A549 treated with Mapracorat at 1 μM for 4 hours (cell line): ENCODE results near the gene TMEM44. TPM values are rescaled to one million over a fixed set of nuclear protein-coding genes. Genes with fewer than 3 reads are reported as not detected.

Source experiments
- total RNA-seq: library from RNA; stranded (reverse); fragments of 200-300 nt; extraction: Qiagen RNA extraction; gene quantifications from 5 replicates; pipeline ENCODE4 v1.2.3, GENCODE V29; 2022

Gene TMEM44
- total RNA-seq = 9.7 to 11.6 TPM (median 10.4 TPM) in 5 replicates

GRCh38 chr3:194633349-194634004, at the start of gene TMEM44:
Gene TMEM44 (minus strand): TSS chr3:194633419. CDS start chr3:194633215, 204 bp downstream.

GRCh38 chr3:194671900-194672808, 38.9 kb upstream of the TMEM44 start, which contains the start of gene LSG1:
Gene LSG1 (minus strand): TSS chr3:194672191. CDS start chr3:194672162, 29 bp downstream.

Other genes with a start within 250 kb of the TMEM44 start
- 0.04 TPM in 1 of 5 replicates, not detected in the others for gene GP5, start 234.2 kb downstream of the TMEM44 start, total RNA-seq
- 21.6 to 34.9 TPM (median 27.6 TPM) in 5 replicates for gene ATP13A3, start 146.4 kb downstream of the TMEM44 start, total RNA-seq
- 28.3 to 31.3 TPM (median 29.6 TPM) in 5 replicates for gene LSG1, start 38.8 kb upstream of the TMEM44 start, total RNA-seq
- gene FAM43A, start 52.5 kb upstream of the TMEM44 start, total RNA-seq = 11.4 to 21.9 TPM (median 20.5 TPM) in 5 replicates